ENCODE results near the gene SMYD3. TPM values are rescaled to one million over a fixed set of nuclear protein-coding genes. Genes with fewer than 3 reads are reported as not detected.

SMYD3 gene
- total and polyA plus RNA-seq, 5 donors from 2014 or later, result 17.7 to 36.6 (median 28.9) TPM

DNA sequence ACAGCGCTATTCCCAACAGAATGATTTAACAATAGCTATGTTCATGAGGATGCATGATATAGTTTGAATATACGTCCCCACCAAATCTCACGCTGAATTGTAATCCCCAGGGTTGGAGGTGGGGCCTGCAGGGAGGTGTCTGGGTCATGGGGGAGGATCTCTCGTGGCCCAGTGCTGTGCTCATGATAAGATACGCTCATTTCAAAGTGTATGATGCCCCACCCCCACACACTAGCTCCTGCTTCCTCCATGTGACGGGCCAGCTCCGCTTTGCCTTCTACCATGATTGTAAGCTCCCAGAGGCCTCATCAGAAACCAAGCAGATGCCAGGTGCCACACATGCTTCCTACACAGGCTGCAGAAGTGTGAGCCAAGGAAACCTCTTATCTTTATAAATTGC lies 93.6 kb downstream of the SMYD3 start:
- no peak overlapping the region for H3K4me3 Mint-ChIP-seq
- H3K36me3 ChIP-seq (ENCODE audit: control insufficient read depth, insufficient read depth, low read length), result peaks cover 1% of the 10 kb centered on the region
- H3K9me3 ChIP-seq (ENCODE audit: control insufficient read depth in 2 of 2, low read length in 2 of 2), result no peaks in the 10 kb centered on the region
- H3K27ac Mint-ChIP-seq, result no peak overlapping the region
- no peaks in the 10 kb centered on the region for H3K27me3 ChIP-seq (ENCODE audit: control insufficient read depth, insufficient read depth, low read length)
- ATAC-seq (ENCODE audit: low read depth in 2 of 2) (no peak), DNase-seq (no peak)
- H3K27ac ChIP-seq (ENCODE audit: insufficient read depth, low read length, poor library complexity, severe bottlenecking), result no peak overlapping the region
- peaks cover 0 to 6% (median 0%) of the 10 kb centered on the region in 7 donors for H3K9me3 Mint-ChIP-seq
- H3K4me1 Mint-ChIP-seq, result peaks cover 0 to 11% (median 6%) of the 10 kb centered on the region in 4 donors
- no peak overlapping the region for H3K4me3 ChIP-seq (ENCODE audit: low read depth, low read length)
- H3K36me3 Mint-ChIP-seq, result peaks cover 22% of the 10 kb centered on the region
- H3K4me1 ChIP-seq (ENCODE audit: control insufficient read depth, insufficient read depth, low read length, poor library complexity, severe bottlenecking), result no peaks in the 10 kb centered on the region
- no peaks in the 10 kb centered on the region for H3K27me3 Mint-ChIP-seq

GRCh38 chr1:246404078-246404477 lies 103.0 kb downstream of the SMYD3 start:
- Histone ChIP-seq H3K27me3 (ENCODE audit: control insufficient read depth, insufficient read depth, low read length) (no peaks in the 10 kb centered on the region), H3K4me1 (ENCODE audit: control insufficient read depth, insufficient read depth, low read length, poor library complexity, severe bottlenecking) (no peaks in the 10 kb centered on the region), H3K27ac (ENCODE audit: insufficient read depth, low read length, poor library complexity, severe bottlenecking) (no peak overlapping the region), H3K36me3 (ENCODE audit: control insufficient read depth, insufficient read depth, low read length) (no peaks in the 10 kb centered on the region), H3K9me3 (ENCODE audit: control insufficient read depth in 2 of 2, low read length in 2 of 2) (no peaks in the 10 kb centered on the region), H3K4me3 (ENCODE audit: low read depth, low read length) (no peak overlapping the region)
- H3K4me1 Mint-ChIP-seq, result peaks cover 0 to 5% (median 2%) of the 10 kb centered on the region in 4 donors
- H3K27ac Mint-ChIP-seq, result no peak overlapping the region
- peaks cover 0 to 2% (median 0%) of the 10 kb centered on the region in 7 donors for H3K9me3 Mint-ChIP-seq
- no peak overlapping the region for H3K4me3 Mint-ChIP-seq
- DNase-seq (no peak), ATAC-seq (ENCODE audit: low read depth in 2 of 2) (no peak)
- H3K27me3 Mint-ChIP-seq, result no peaks in the 10 kb centered on the region
- H3K36me3 Mint-ChIP-seq, result no peaks in the 10 kb centered on the region

DNA sequence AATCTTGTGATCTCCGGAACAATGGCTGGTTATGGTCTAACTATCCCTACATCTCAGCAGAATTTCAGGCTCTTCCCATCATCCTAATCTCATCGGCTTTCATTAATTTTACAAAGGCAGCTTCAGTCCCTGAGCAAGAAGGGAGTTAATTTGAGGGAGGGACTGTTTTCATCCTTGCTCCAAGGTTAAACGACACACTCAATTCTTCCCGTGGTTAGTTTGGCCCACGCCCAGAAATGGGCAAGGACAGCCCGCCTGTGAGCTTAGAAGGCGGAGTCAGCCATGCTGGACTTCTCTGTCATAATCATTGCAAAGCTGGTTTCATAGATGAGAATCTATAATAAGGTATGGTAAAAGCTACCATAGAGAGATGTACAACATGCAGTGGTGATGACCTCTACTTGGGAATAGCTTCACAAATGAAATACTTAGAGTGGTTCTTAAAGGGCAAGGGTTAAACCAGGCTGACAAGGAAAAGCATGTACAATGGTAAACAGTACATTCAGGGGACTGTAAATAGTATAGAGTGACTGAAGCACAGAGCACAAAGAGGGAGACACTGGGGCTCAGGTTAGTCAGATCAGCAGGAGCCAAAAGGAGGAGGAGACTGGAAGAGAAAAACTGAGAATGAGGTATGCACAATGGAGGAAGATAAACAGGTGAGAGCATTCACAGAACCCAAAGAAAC lies 108.8 kb downstream of the SMYD3 start:
- no peak overlapping the region for H3K4me3 Mint-ChIP-seq
- H3K4me3 ChIP-seq (ENCODE audit: low read depth, low read length), result no peak overlapping the region
- no peak overlapping the region for H3K27ac ChIP-seq (ENCODE audit: insufficient read depth, low read length, poor library complexity, severe bottlenecking)
- H3K9me3 ChIP-seq (ENCODE audit: control insufficient read depth in 2 of 2, low read length in 2 of 2), result no peaks in the 10 kb centered on the region
- H3K36me3 Mint-ChIP-seq, result peaks cover 13% of the 10 kb centered on the region
- peak overlapping the region in 1 of 3 donors; percentile 2 for H3K27ac Mint-ChIP-seq
- no peaks in the 10 kb centered on the region for H3K27me3 ChIP-seq (ENCODE audit: control insufficient read depth, insufficient read depth, low read length)
- H3K27me3 Mint-ChIP-seq, result no peaks in the 10 kb centered on the region
- no peaks in the 10 kb centered on the region for H3K4me1 ChIP-seq (ENCODE audit: control insufficient read depth, insufficient read depth, low read length, poor library complexity, severe bottlenecking)
- ATAC-seq (ENCODE audit: low read depth in 2 of 2) (no peak), DNase-seq (no peak)
- no peaks in the 10 kb centered on the region for H3K36me3 ChIP-seq (ENCODE audit: control insufficient read depth, insufficient read depth, low read length)
- peaks cover 0 to 11% (median 5%) of the 10 kb centered on the region in 4 donors for H3K4me1 Mint-ChIP-seq
- peaks cover 0 to 1% (median 0%) of the 10 kb centered on the region in 7 donors for H3K9me3 Mint-ChIP-seq

- no peak for ATAC-seq (ENCODE audit: low read depth in 2 of 2)
- no peak for DNase-seq
- H3K4me1 ChIP-seq (ENCODE audit: control insufficient read depth, insufficient read depth, low read length, poor library complexity, severe bottlenecking), result no peaks in the 10 kb centered on the region
- Mint-ChIP-seq H3K36me3 (peaks cover 14% of the 10 kb centered on the region), H3K9me3 (peaks cover 0 to 1% (median under 1%) of the 10 kb centered on the region in 7 donors), H3K27ac (no peak overlapping the region), H3K4me3 (no peak overlapping the region), H3K4me1 (peaks cover 0 to 11% (median 5%) of the 10 kb centered on the region in 4 donors), H3K27me3 (no peaks in the 10 kb centered on the region)
- no peak overlapping the region for H3K27ac ChIP-seq (ENCODE audit: insufficient read depth, low read length, poor library complexity, severe bottlenecking)
- H3K27me3 ChIP-seq (ENCODE audit: control insufficient read depth, insufficient read depth, low read length), result no peaks in the 10 kb centered on the region
- H3K36me3 ChIP-seq (ENCODE audit: control insufficient read depth, insufficient read depth, low read length), result no peaks in the 10 kb centered on the region
- no peaks in the 10 kb centered on the region for H3K9me3 ChIP-seq (ENCODE audit: control insufficient read depth in 2 of 2, low read length in 2 of 2)
- H3K4me3 ChIP-seq (ENCODE audit: low read depth, low read length), result no peak overlapping the region
Observed at GRCh38 chr1:246397046-246397445, 110.0 kb downstream of the SMYD3 start.

DNA sequence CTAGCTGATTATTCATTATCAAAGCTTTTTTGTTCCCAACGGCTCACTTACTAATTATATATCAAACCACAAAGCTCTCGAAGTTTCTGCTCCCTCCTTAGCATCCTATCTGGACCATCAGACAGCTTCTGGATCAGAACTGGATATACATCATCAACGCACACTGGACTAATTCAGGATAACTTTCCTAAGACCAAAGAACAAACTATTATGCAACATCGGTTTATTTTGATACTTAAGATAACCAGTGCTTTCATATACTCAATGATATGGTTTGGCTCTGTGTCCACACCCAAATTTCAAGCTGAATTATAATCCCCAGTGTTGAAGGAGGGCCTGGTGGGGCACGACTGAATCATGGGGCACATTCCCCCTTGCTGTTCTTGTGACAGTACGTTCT lies 110.8 kb downstream of the SMYD3 start:
- no peak for DNase-seq
- H3K27me3 ChIP-seq (ENCODE audit: control insufficient read depth, insufficient read depth, low read length), result no peaks in the 10 kb centered on the region
- H3K4me1 ChIP-seq (ENCODE audit: control insufficient read depth, insufficient read depth, low read length, poor library complexity, severe bottlenecking), result no peaks in the 10 kb centered on the region
- Mint-ChIP-seq H3K27me3 (no peaks in the 10 kb centered on the region), H3K4me3 (no peak overlapping the region), H3K36me3 (peaks cover 21% of the 10 kb centered on the region), H3K9me3 (peaks cover 0 to 8% (median 1%) of the 10 kb centered on the region in 7 donors), H3K4me1 (peaks cover 0 to 11% (median 5%) of the 10 kb centered on the region in 4 donors), H3K27ac (no peak overlapping the region)
- H3K36me3 ChIP-seq (ENCODE audit: control insufficient read depth, insufficient read depth, low read length), result no peaks in the 10 kb centered on the region
- no peak overlapping the region for H3K4me3 ChIP-seq (ENCODE audit: low read depth, low read length)
- peaks cover 0 to 2% of the 10 kb centered on the region in 2 experiments for H3K9me3 ChIP-seq (ENCODE audit: control insufficient read depth in 2 of 2, low read length in 2 of 2)
- no peak overlapping the region for H3K27ac ChIP-seq (ENCODE audit: insufficient read depth, low read length, poor library complexity, severe bottlenecking)
- ATAC-seq (ENCODE audit: low read depth in 2 of 2), result no peak

GRCh38 chr1:246394121-246394520 lies 113.0 kb downstream of the SMYD3 start:
- Mint-ChIP-seq H3K4me3 (no peak overlapping the region), H3K27ac (no peak overlapping the region), H3K9me3 (peaks cover 0 to 14% (median 5%) of the 10 kb centered on the region in 7 donors), H3K4me1 (peaks cover 0 to 11% (median 5%) of the 10 kb centered on the region in 4 donors), H3K36me3 (peaks cover 33% of the 10 kb centered on the region), H3K27me3 (no peaks in the 10 kb centered on the region)
- Histone ChIP-seq H3K27me3 (ENCODE audit: control insufficient read depth, insufficient read depth, low read length) (no peaks in the 10 kb centered on the region), H3K4me1 (ENCODE audit: control insufficient read depth, insufficient read depth, low read length, poor library complexity, severe bottlenecking) (no peaks in the 10 kb centered on the region), H3K36me3 (ENCODE audit: control insufficient read depth, insufficient read depth, low read length) (no peaks in the 10 kb centered on the region), H3K4me3 (ENCODE audit: low read depth, low read length) (no peak overlapping the region), H3K27ac (ENCODE audit: insufficient read depth, low read length, poor library complexity, severe bottlenecking) (no peak overlapping the region), H3K9me3 (ENCODE audit: control insufficient read depth in 2 of 2, low read length in 2 of 2) (peaks cover 4 to 5% of the 10 kb centered on the region in 2 experiments)
- ATAC-seq (ENCODE audit: low read depth in 2 of 2) (no peak), DNase-seq (no peak)

DNA sequence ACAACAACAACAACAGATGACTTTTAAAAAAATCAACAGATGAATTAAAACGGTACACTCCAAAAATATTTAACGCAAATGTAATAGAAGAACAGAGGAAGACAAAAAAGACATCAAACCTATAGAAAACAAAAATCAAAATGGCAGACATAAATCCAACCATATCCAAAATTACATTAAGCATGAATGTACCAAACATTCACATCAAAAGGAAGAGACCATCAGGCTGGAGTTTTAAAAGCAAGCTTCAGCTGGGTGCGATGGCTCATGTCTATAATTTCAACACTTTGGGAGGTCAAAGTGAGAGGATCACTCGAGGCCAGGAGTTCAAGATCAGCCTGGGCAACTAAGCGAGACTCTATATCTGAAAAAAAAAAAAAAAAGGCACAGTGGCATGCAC lies 116.2 kb downstream of the SMYD3 start:
- H3K9me3 ChIP-seq (ENCODE audit: control insufficient read depth in 2 of 2, low read length in 2 of 2), result peaks cover 4 to 5% of the 10 kb centered on the region in 2 experiments
- no peak overlapping the region for H3K27ac ChIP-seq (ENCODE audit: insufficient read depth, low read length, poor library complexity, severe bottlenecking)
- H3K27me3 ChIP-seq (ENCODE audit: control insufficient read depth, insufficient read depth, low read length), result no peaks in the 10 kb centered on the region
- Mint-ChIP-seq H3K9me3 (peaks cover 0 to 14% (median 5%) of the 10 kb centered on the region in 7 donors), H3K4me1 (peaks cover 0 to 8% (median 0%) of the 10 kb centered on the region in 4 donors), H3K36me3 (peaks cover 23% of the 10 kb centered on the region), H3K27me3 (no peaks in the 10 kb centered on the region), H3K27ac (peak overlapping the region in 1 of 3 donors; percentile 2), H3K4me3 (no peak overlapping the region)
- H3K4me1 ChIP-seq (ENCODE audit: control insufficient read depth, insufficient read depth, low read length, poor library complexity, severe bottlenecking), result no peaks in the 10 kb centered on the region
- ATAC-seq (ENCODE audit: low read depth in 2 of 2) (no peak), DNase-seq (no peak)
- H3K4me3 ChIP-seq (ENCODE audit: low read depth, low read length), result no peak overlapping the region
- H3K36me3 ChIP-seq (ENCODE audit: control insufficient read depth, insufficient read depth, low read length), result no peaks in the 10 kb centered on the region

- no peaks in the 10 kb centered on the region for H3K9me3 ChIP-seq (ENCODE audit: control insufficient read depth in 2 of 2, low read length in 2 of 2)
- Mint-ChIP-seq H3K27ac (no peak overlapping the region), H3K9me3 (no peaks in the 10 kb centered on the region), H3K27me3 (no peaks in the 10 kb centered on the region), H3K4me3 (no peak overlapping the region), H3K4me1 (peaks cover 0 to 7% (median 5%) of the 10 kb centered on the region in 4 donors), H3K36me3 (peaks cover 5% of the 10 kb centered on the region)
- H3K27ac ChIP-seq (ENCODE audit: insufficient read depth, low read length, poor library complexity, severe bottlenecking), result no peak overlapping the region
- H3K36me3 ChIP-seq (ENCODE audit: control insufficient read depth, insufficient read depth, low read length), result no peaks in the 10 kb centered on the region
- ATAC-seq (ENCODE audit: low read depth in 2 of 2), result no peak
- no peak for DNase-seq
- H3K4me1 ChIP-seq (ENCODE audit: control insufficient read depth, insufficient read depth, low read length, poor library complexity, severe bottlenecking), result no peaks in the 10 kb centered on the region
- H3K4me3 ChIP-seq (ENCODE audit: low read depth, low read length), result no peak overlapping the region
- no peaks in the 10 kb centered on the region for H3K27me3 ChIP-seq (ENCODE audit: control insufficient read depth, insufficient read depth, low read length)
Observed at GRCh38 chr1:246384616-246385015, 122.5 kb downstream of the SMYD3 start.

Data from CD4-positive, CD25-positive, alpha-beta regulatory T cell (primary cell).